ENCODE results near the gene PI3. TPM values are rescaled to one million over a fixed set of nuclear protein-coding genes. Genes with fewer than 3 reads are reported as not detected.

The PI3 gene
- total RNA-seq, 2 donors from 2014 or later = not detected

DNA sequence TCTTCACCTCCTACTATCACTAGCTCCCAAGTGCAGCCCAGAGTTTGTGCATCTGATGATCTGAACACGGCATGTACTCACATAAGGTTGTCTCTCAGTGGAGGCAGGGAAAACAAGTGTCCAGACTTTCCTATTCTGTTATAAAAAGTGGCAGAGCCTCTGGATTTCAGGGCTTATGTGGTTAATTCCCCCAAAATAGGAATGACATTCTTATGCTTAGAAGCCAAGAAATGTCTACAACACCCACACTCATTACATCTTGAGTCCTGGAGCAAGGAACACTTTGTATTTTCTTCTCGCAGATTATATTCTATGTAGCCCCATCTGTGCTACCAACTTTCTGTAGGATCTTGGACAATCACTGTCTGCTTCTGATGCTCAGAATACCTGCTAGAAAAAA, 18.6 kb downstream of the PI3 start:
- H3K9me3 ChIP-seq (ENCODE audit: control insufficient read depth, low read length) = no peaks in the 10 kb centered on the region
- TF ChIP-seq, protein P1, sequence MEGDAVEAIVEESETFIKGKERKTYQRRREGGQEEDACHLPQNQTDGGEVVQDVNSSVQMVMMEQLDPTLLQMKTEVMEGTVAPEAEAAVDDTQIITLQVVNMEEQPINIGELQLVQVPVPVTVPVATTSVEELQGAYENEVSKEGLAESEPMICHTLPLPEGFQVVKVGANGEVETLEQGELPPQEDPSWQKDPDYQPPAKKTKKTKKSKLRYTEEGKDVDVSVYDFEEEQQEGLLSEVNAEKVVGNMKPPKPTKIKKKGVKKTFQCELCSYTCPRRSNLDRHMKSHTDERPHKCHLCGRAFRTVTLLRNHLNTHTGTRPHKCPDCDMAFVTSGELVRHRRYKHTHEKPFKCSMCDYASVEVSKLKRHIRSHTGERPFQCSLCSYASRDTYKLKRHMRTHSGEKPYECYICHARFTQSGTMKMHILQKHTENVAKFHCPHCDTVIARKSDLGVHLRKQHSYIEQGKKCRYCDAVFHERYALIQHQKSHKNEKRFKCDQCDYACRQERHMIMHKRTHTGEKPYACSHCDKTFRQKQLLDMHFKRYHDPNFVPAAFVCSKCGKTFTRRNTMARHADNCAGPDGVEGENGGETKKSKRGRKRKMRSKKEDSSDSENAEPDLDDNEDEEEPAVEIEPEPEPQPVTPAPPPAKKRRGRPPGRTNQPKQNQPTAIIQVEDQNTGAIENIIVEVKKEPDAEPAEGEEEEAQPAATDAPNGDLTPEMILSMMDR (conservative IDR thresholded peaks at IDR 0.05) = no peak
- no peak overlapping the region for H3K4me3 ChIP-seq (ENCODE audit: low read length)
- no peak overlapping the region for H3K9ac ChIP-seq (ENCODE audit: extremely low read depth, low read length, poor library complexity, severe bottlenecking)
- H3K4me1 ChIP-seq (ENCODE audit: control insufficient read depth, insufficient read depth, low read length) = no peaks in the 10 kb centered on the region
- no peaks in the 10 kb centered on the region for H3K27me3 ChIP-seq (ENCODE audit: control insufficient read depth, insufficient read depth, low read length, poor library complexity, severe bottlenecking)
- DNase-seq = no peak
- H3K36me3 ChIP-seq (ENCODE audit: control insufficient read depth, insufficient read depth, low read length) = no peaks in the 10 kb centered on the region
- Mint-ChIP-seq H3K36me3 (ENCODE audit: low read depth) (no peaks in the 10 kb centered on the region), H3K4me3 (no peak overlapping the region), H3K9me3 (no peaks in the 10 kb centered on the region), H3K4me1 (no peaks in the 10 kb centered on the region), H3K27me3 (ENCODE audit: insufficient read depth) (no peaks in the 10 kb centered on the region), H3K27ac (no peak overlapping the region)
- no peak overlapping the region for H3K27ac ChIP-seq (ENCODE audit: low read depth, low read length)
- WGBS, 2 experiments (ENCODE audit: insufficient coverage in 1 of 2, insufficient read length in 1 of 2) = 91% methylated on average over 2 of the region's 2 CpGs; no CpG with 5 or more reads in 1 of the 2 experiments

DNA sequence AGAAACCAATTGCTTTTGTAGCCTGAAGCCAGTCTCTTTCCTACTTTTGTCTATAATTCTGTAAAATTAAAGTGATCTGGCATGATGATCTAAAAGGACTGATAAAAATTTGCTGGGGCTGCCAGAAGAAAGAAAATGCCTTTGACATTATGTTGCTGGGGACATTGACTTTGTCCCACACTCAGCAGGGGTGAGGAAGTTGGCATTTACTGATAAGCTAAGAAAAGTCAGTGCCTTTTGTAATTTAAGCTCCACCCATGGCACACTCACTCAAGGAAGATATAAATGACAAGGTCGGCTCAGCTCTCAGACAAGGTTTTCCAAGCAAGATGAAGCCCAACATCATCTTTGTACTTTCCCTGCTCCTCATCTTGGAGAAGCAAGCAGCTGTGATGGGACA, 32.0 kb downstream of the PI3 start, which contains the start of gene SEMG1:
Gene SEMG1 (plus strand): TSS at position 309 of the 400 bp plus-strand sequence. CDS start 21 bp downstream, at position 330.
- H3K4me3 ChIP-seq (ENCODE audit: low read length) = no peak within 1 kb of the TSS
- Mint-ChIP-seq H3K4me3 (no peak within 1 kb of the TSS), H3K27me3 (ENCODE audit: insufficient read depth) (peaks cover 7% of the 10 kb centered on the region), H3K36me3 (ENCODE audit: low read depth) (no peaks in the 10 kb centered on the region), H3K9me3 (no peaks in the 10 kb centered on the region), H3K27ac (no peak within 1 kb of the TSS), H3K4me1 (peaks cover 12% of the 10 kb centered on the region)
- H3K27ac ChIP-seq (ENCODE audit: low read depth, low read length) = no peak within 1 kb of the TSS
- H3K9me3 ChIP-seq (ENCODE audit: control insufficient read depth, low read length) = no peaks in the 10 kb centered on the region
- TF ChIP-seq, protein P1 (conservative IDR thresholded peaks at IDR 0.05) = no peak
- H3K9ac ChIP-seq (ENCODE audit: extremely low read depth, low read length, poor library complexity, severe bottlenecking) = no peak within 1 kb of the TSS
- no peak for DNase-seq
- H3K4me1 ChIP-seq (ENCODE audit: control insufficient read depth, insufficient read depth, low read length) = peaks cover 2% of the 10 kb centered on the region
- H3K27me3 ChIP-seq (ENCODE audit: control insufficient read depth, insufficient read depth, low read length, poor library complexity, severe bottlenecking) = no peaks in the 10 kb centered on the region
- WGBS, 2 experiments (ENCODE audit: insufficient coverage in 1 of 2, insufficient read length in 1 of 2) = 57% methylated on average over 1 of the region's 1 CpG; no CpG with 5 or more reads in 1 of the 2 experiments
- no peaks in the 10 kb centered on the region for H3K36me3 ChIP-seq (ENCODE audit: control insufficient read depth, insufficient read depth, low read length)

DNA sequence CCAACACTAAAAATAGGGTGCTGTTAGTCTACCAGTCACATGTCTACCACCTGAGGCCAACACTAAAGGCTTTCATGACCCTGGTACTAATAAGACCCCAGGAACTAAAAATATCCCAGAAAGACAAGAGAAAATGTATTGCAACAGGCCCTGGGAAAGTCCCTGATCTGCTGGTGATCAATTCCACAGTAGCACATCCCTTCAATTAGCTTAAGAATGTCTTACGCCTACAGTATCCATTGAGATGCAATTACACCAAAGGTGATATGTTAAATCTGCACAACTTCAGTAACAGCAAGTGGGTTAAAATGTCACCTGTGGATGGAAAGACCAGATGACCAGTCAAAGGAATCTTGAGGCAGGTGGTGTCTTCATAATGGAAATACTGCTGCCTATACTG, 35.2 kb downstream of the PI3 start:
- Histone ChIP-seq H3K27ac (ENCODE audit: low read depth, low read length) (no peak overlapping the region), H3K4me1 (ENCODE audit: control insufficient read depth, insufficient read depth, low read length) (peaks cover 2% of the 10 kb centered on the region), H3K4me3 (ENCODE audit: low read length) (no peak overlapping the region), H3K9me3 (ENCODE audit: control insufficient read depth, low read length) (no peaks in the 10 kb centered on the region), H3K36me3 (ENCODE audit: control insufficient read depth, insufficient read depth, low read length) (no peaks in the 10 kb centered on the region), H3K9ac (ENCODE audit: extremely low read depth, low read length, poor library complexity, severe bottlenecking) (no peak overlapping the region), H3K27me3 (ENCODE audit: control insufficient read depth, insufficient read depth, low read length, poor library complexity, severe bottlenecking) (no peaks in the 10 kb centered on the region)
- TF ChIP-seq, protein P1 (conservative IDR thresholded peaks at IDR 0.05) = no peak
- DNase-seq = no peak
- WGBS, 2 experiments (ENCODE audit: insufficient coverage in 1 of 2, insufficient read length in 1 of 2) = 86 to 100% methylated on average over 1 of the region's 1 CpG
- H3K36me3 Mint-ChIP-seq (ENCODE audit: low read depth) = no peaks in the 10 kb centered on the region
- no peak overlapping the region for H3K4me3 Mint-ChIP-seq
- H3K9me3 Mint-ChIP-seq = no peaks in the 10 kb centered on the region
- peaks cover 12% of the 10 kb centered on the region for H3K4me1 Mint-ChIP-seq
- no peak overlapping the region for H3K27ac Mint-ChIP-seq
- H3K27me3 Mint-ChIP-seq (ENCODE audit: insufficient read depth) = peaks cover 12% of the 10 kb centered on the region
